A673 (cell line): Measurements from ENCODE around the gene HEXIM2. TPM values are rescaled to one million over a fixed set of nuclear protein-coding genes. Genes with fewer than 3 reads are reported as not detected.

Experiments
- BruUV-seq: library from RNA; stranded (reverse); fragments of 400-500 nt; replicated peaks from 2 replicates; lab custom pipeline; 2021; lab: Mats Ljungman, UMichigan
- CTCF ChIA-PET: fragments of 300-600 bp; sonication (Branson Sonifier 250); formaldehyde crosslinking; loops from one replicate; lab custom pipeline; 2022; ENCODE audit warnings: antibody characterized with exemption; lab: Charles Lee
- POLR2A ChIA-PET: fragments of 300-600 bp; sonication (Branson Sonifier 250); formaldehyde crosslinking; loops from one replicate; lab custom pipeline; 2022; ENCODE audit warnings: antibody characterized with exemption; ENCODE audit not compliant: low non-redundant PET; lab: Charles Lee
- DNase-seq: peaks from one replicate; pipeline ENCODE4 v3.0.0-alpha.2; 2015; ENCODE audit warnings: low spot score
- H3K27ac ChIP-seq: fragments of 200-600 bp; sonication (generic); 2 replicates; pipeline ENCODE4 v1.5.1; 2016; ENCODE audit warnings: mixed run types, low read depth, mild to moderate bottlenecking, mixed read lengths, antibody characterized with exemption, low read length; ENCODE audit not compliant: poor library complexity, severe bottlenecking
- H3K27me3 ChIP-seq: fragments of 200-600 bp; sonication (generic); replicated peaks from 2 replicates; pipeline ENCODE4 v1.6.1; 2017; ENCODE audit warnings: mixed run types, low read depth, mild to moderate bottlenecking, mixed read lengths, antibody characterized with exemption, low read length; ENCODE audit not compliant: insufficient read depth, poor library complexity
- H3K36me3 ChIP-seq: fragments of 200-600 bp; sonication (generic); 2 replicates; pipeline ENCODE4 v1.6.1; 2016; ENCODE audit warnings: mixed run types, mild to moderate bottlenecking, mixed read lengths, antibody characterized with exemption, low read length; ENCODE audit not compliant: insufficient read depth, poor library complexity, severe bottlenecking
- H3K4me1 ChIP-seq: fragments of 200-600 bp; sonication (generic); 2 replicates; pipeline ENCODE4 v1.6.1; 2017; ENCODE audit warnings: mixed run types, mild to moderate bottlenecking, mixed read lengths, antibody characterized with exemption, low read length; ENCODE audit not compliant: insufficient read depth, poor library complexity, severe bottlenecking
- H3K4me3 ChIP-seq: fragments of 200-600 bp; sonication (generic); 2 replicates; pipeline ENCODE4 v1.5.1; 2016; ENCODE audit warnings: low read depth, mixed run types, mild to moderate bottlenecking, mixed read lengths, low read length; ENCODE audit not compliant: poor library complexity, severe bottlenecking
- H3K9me3 ChIP-seq: fragments of 200-600 bp; sonication (generic); 2 replicates; pipeline ENCODE4 v1.6.1; 2016; ENCODE audit warnings: mixed run types, low read depth, mild to moderate bottlenecking, mixed read lengths, antibody characterized with exemption, low read length; ENCODE audit not compliant: poor library complexity, severe bottlenecking
- CTCF ChIP-seq: fragments of 300-800, 200-600 bp; sonication (generic); conservative IDR thresholded peaks from 2 replicates; pipeline ENCODE4 v1.5.1; 2017; ENCODE audit warnings: low read depth, mild to moderate bottlenecking, antibody characterized with exemption, low read length, moderate library complexity, mixed read lengths
- EZH2 ChIP-seq: fragments of 200-600 bp; sonication (generic); IDR thresholded peaks from 2 replicates; pipeline ENCODE4 v1.6.1; 2017; ENCODE audit warnings: borderline replicate concordance, low read depth, mild to moderate bottlenecking, mixed read lengths, antibody characterized with exemption, low read length; ENCODE audit not compliant: poor library complexity, severe bottlenecking
- intact Hi-C: fragments of 100-400 bp; cut with micrococcal nuclease; formaldehyde crosslinking; loops from one replicate; pipeline ENCODE4 v1.10.0; 2022; ENCODE audit not compliant: unreplicated experiment
- total RNA-seq: library from RNA; stranded (reverse); gene quantifications from 2 replicates; pipeline ENCODE4 v1.2.3, GENCODE V29; 2021

HEXIM2 gene
- total RNA-seq, 1 experiment from 2014 or later, result 4.8 TPM

- ChIA-PET POLR2A (no interaction called here), CTCF (interaction anchor here (0.8 to 1.0 kb wide), 2 partner anchors 22 to 40 kb away, joined by 4 to 15 read pairs; partner anchors contain the start of gene ACBD4)
- H3K27ac ChIP-seq, result no peak overlapping the region
- TF ChIP-seq CTCF (no peak), EZH2 (no peak)
- no peaks in the 10 kb centered on the region for H3K36me3 ChIP-seq
- no peaks in the 10 kb centered on the region for H3K27me3 ChIP-seq
- no peak overlapping the region for H3K4me3 ChIP-seq
- intact Hi-C loops, result no loop called here
- no peaks in the 10 kb centered on the region for H3K9me3 ChIP-seq
- H3K4me1 ChIP-seq, result peaks cover 20% of the 10 kb centered on the region
- no TSS peak for BruUV-seq
- no peak for DNase-seq
These were observed 14.1 kb downstream of the HEXIM2 start for GRCh38 chr17:45175759-45176115.

- intact Hi-C loops, result no loop called here
- Histone ChIP-seq H3K27me3 (no peaks in the 10 kb centered on the region), H3K27ac (no peak overlapping the region), H3K4me3 (no peak overlapping the region), H3K9me3 (no peaks in the 10 kb centered on the region), H3K36me3 (no peaks in the 10 kb centered on the region), H3K4me1 (peaks cover 3% of the 10 kb centered on the region)
- no peak for DNase-seq
- POLR2A ChIA-PET, result no interaction called here
- TF ChIP-seq CTCF (no peak), EZH2 (no peak)
- BruUV-seq, result no TSS peak
- CTCF ChIA-PET, result no interaction called here
These were observed 15.9 kb downstream of the HEXIM2 start for GRCh38 chr17:45177563-45177962.

- POLR2A ChIA-PET, result no interaction called here
- no peaks in the 10 kb centered on the region for H3K36me3 ChIP-seq
- intact Hi-C loops, result no loop called here
- H3K27me3 ChIP-seq, result no peaks in the 10 kb centered on the region
- CTCF ChIA-PET, result no interaction called here
- no peak for DNase-seq
- TF ChIP-seq EZH2 (no peak), CTCF (no peak)
- H3K4me1 ChIP-seq, result no peaks in the 10 kb centered on the region
- H3K4me3 ChIP-seq, result no peak overlapping the region
- H3K27ac ChIP-seq, result no peak overlapping the region
- BruUV-seq, result no TSS peak
- no peaks in the 10 kb centered on the region for H3K9me3 ChIP-seq
These were observed 22.5 kb downstream of the HEXIM2 start for GRCh38 chr17:45184144-45184543.
